22Rv1 (cell line): Measurements from ENCODE around the gene IFT80.

ENCODE experiments used
- CTCF ChIP-seq: fragments of 450-650 bp; IDR thresholded peaks from 2 replicates; pipeline ENCODE4 v1.5.1; 2017; ENCODE audit warnings: mild to moderate bottlenecking
- ZFX ChIP-seq: fragments of 450-650 bp; IDR thresholded peaks from 2 replicates; pipeline ENCODE4 v1.6.1; 2017; ENCODE audit warnings: antibody characterized with exemption, borderline replicate concordance

DNA sequence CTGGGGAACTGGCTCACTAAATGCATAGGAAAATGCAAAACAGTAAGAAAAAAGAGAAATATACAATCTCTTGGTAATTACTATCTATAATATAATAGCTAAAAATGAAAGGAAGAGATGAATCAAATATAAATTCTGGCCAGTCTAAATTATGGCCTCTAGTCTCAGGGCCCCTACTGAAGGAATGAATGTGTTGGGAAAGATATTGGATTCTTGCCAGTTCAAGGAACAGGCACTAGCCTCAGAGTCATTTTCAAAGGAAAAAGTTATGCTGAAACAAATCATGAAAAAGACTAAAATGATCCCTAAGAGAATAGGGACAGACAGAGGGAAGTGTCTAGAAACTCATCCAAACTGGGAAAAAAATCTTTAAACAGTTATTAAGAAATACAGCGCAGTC, 111.4 kb downstream of the IFT80 start:
- TF ChIP-seq CTCF (no peak), ZFX (no peak)
